HK-2 (cell line): Measurements from ENCODE around the gene USP9X.
"Not testable (repeated sequence)": the region's sequence is repeated elsewhere in the genome, so short reads cannot be mapped to it uniquely, and the experiment has no call there.

Experiments used
- DNase-seq: peaks from one replicate; pipeline ENCODE4 v3.0.0-alpha.2; 2018; ENCODE audit not compliant: unreplicated experiment

USP9X gene

DNA sequence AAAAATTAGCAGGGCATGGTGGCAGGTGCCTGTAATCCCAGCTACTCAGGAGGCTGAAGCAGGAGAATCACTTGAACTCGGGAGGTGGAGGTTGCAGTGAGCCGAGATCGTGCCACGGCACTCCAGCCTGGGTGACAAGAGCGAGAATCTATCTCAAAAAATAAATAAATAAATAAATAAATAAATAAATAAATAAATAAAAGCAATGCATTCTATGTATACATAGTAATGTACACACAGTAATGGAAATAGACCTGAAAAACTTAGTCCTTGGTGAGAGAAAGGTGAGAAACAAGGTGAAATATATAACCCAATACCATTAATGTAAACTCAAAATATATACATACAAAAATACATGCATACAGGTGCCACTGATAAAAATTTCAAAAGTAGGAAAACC lies 197.1 kb downstream of the USP9X start:
- not testable (repeated sequence) for DNase-seq

DNA sequence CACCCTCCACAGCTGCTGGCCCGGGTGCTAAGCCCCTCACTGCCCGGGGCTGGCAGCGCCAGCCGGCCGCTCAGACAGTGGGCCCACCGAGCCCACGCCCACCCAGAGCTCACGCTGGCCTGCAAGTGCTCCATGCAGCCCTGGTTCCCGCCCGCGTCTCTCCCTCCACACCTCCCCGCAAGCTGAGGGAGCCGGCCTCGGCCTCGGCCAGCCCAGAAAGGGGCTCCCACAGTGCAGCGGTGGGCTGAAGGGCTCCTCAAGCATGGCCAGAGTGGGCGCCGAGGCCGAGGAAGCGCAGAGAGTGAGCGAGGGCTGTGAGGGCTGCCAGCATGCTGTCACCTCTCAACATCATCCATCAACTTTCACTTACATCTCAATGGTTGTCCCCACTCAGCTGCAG lies 200.7 kb downstream of the USP9X start:
- not testable (repeated sequence) for DNase-seq
